ENCODE results near the gene SERPINE1.
"Not testable (repeated sequence)": the region's sequence is repeated elsewhere in the genome, so short reads cannot be mapped to it uniquely, and the experiment has no call there.

SERPINE1 gene

DNA sequence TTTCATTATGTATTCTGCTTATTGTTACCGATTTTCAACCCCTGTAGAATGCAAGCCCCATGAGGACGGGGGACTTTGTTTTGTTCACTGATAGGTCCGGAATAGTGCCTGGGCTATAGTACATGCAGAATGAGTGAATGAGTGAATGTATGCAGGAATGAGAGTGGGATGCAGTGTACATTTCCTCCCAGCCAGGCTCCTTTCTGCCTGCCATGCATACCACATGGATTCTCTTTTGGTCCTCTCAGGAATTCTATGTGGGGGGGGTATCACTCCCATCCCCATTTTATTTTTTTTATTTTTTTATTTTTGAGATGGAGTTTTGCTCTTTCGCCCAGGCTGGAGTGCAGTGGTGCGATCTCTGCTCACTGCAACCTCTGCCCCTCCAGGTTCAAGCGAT lies 24.9 kb upstream of the SERPINE1 start:
- DNase-seq = no peak

DNA sequence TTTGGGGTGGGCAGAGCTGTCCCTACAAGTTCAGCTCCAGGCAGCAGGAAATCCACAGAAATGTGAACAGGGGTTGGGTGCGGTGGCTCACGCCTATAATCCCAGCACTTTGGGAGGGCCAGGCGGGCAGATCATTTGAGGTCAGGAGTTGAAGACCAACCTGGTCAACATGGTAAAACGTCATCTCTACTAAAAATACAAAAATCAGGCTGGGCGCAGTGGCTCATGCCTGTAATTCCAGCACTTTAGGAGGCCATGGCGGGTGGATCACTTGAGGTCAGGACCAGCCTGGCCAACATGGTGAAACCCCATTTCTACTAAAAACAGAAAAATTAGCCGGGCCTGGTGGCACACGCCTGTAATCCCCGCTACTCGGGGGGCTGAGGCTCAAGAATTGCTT lies 23.2 kb upstream of the SERPINE1 start:
- not testable (repeated sequence) for DNase-seq

DNA sequence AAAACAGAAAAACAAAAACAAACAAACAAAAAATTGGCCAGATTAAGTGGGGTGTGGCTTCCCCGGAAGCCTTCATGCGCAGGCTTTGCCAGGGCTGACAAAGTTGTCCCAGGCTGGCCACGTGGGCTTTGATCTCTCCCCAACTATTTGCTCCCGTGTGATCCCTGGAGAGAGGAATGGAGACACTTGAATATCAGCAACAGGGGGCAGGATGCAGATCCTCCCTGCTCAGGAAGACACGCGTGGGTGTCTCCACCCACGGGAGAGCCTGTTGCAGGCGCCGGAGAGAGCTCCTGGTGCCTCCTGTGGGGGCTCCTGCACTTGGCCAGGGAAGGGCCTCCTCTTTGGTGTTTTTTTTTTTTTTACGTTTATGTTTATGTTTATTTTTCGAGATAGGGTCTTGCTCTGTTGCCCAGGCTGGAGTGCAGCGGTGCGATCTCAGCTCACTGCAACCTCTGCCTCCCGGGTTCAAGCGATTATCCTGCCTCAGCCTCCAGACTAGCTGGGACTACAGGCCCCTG lies 22.7 kb upstream of the SERPINE1 start:
- DNase-seq = no peak

DNA sequence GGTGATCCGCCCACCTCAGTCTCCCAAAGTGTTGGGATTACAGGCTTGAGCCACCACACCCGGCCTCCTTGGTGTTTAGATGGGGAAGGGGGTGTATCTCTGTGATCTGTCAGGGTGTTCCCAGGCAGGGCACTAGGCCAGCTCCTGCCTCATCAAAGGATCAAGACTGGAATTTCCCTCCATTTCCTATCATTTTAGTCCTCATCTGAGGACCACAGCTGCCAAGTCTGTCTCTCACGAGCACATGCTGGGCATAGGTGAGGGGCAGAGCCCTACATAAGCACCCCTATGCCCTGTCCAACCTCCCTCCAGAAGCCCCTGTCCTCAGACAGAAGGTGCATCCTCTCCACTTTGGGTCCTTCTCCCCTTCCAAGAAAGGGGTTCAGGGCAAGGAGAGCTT lies 22.1 kb upstream of the SERPINE1 start:
- no peak for DNase-seq

DNA sequence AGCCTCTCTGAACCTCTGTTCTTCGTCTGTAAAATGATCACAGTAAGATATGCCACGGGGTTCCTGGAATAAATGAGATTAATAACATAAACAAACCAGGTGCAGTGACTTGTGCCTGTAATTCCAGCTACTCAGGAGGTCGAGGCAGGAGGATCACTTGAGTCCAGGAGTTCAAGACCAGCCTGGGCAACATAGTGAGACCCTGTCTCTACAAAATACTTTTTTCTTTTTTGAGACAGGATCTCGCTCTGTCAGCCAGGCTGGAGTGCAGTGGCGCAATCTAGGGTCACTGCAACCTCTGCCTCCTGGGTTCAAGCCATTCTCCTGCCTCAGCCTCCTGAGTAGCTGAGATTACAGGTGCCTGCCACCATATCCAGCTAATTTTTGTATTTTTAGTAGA lies 21.7 kb upstream of the SERPINE1 start:
- DNase-seq = not testable (repeated sequence)

DNA sequence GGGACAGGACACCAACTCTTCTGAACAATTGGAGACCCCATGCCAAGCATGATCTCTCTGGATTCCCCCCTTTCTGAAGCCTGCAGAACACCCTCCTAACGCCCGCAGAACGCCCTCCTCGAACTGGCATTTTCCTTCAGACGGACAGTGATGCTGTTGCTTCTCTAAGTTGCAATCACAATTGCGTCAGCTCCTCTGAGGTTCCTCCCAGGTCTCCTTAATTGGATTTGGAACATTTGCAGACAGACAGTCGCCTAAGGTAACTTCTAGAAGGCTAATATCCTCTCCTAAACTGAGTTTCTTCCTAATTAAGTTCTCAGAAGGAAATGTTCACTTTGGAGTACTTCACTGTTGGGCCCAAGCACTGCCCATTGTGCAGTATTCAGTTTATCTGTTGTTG lies 20.5 kb upstream of the SERPINE1 start:
- no peak for DNase-seq

DNA sequence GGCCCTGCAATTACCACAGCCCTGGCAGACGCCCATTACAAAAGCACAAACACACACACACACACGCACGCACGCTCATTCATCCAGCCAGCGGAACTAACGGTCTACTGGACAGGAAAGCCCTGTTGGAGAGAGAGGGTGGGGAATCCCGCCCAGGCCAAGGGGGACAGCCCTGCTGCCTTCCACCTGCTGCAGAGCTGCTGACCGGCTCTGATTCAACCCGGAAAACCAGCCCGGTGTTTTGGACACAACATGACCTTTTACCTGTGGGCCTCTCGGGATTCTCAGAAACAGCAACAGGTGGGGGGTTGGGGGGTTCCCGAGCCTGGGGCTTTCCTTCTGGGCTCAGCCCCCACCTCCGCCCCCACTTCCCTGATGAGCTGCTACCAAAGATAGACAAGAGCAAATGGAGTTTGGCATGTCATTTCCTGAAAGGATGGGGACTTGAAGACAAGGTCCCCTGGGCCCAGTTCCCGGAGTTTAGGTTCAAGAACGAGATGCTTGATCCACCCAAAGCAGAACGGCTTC lies 18.5 kb upstream of the SERPINE1 start:
- no peak for DNase-seq

DNA sequence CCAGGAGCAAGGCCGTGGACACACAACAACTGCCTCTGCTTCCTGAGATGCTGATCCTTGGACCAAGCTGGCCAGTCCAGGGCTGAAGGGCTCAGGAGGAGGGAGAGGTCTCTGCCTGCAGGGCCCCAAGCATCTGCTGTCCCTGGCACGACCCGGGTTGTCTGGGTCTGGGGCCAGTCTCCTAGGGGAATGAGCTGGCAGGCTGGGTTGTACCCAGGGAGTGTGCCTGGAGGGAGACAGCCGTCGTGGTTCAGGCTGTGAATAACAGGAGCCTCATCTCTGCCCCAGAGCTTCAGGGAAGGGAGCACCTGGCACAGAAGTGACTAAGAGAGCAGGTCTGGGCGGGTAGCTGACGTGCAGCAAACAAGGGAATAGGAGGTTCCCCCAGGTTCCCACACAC lies 17.9 kb upstream of the SERPINE1 start:
- no peak for DNase-seq

DNA sequence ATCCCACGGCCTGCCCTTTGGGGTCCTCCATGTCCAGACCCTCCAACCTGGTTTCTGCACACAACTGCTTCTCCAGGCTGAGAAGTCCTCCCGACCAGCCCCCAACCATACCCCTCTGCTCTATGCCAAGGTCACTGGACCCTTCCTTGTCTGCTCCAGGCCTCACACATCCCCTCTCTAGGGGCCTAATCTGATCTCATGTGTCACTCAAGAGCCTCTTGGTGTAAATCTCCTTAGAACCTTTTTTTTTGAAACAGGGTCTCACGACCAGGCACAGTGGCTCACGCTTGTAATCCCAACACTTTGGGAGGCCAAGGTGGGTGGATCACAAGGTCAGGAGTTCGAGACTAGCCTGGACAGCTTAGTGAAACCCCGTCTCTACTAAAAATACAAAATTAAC lies 17.5 kb upstream of the SERPINE1 start:
- DNase-seq = no peak

DNA sequence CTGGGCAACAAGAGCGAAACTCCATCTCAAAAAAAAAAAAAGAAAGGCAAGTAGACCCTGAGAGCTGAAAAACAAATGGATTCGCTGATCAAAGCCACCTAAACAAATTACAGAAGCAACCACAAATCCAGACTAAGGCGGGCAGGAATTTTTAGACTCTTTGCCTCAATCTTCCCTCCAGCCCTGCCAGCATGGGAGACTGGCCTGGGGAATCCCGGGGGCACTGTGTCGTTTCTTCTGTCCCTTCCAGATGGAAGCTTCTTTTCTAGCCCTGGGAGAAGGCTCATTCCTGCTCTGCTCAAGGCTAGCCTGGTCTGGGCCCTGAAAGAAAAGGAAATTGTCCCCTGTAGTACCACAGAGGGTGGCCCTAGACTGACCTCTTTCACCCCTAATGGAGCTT lies 15.6 kb upstream of the SERPINE1 start:
- DNase-seq = no peak

DNA sequence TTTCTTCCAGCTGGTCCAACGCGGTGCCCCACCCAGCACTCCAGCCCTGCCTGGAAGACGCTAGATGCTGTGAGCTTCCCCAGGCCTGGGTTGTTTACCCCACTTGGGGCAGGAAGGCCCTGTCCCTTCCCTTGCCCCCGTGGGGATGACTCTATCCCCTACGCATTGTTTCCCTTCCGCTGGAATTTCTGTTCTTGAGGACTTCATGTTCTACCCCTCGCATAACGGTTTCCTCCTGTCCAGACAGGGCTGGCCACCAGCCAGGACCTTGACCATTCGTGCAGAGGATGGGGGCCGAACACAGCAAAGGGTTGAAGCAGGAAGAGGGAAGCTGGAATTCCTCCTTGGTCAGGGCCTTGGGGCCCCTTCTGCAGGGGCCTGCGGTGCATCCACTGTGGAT lies 14.7 kb upstream of the SERPINE1 start:
- DNase-seq = no peak

DNA sequence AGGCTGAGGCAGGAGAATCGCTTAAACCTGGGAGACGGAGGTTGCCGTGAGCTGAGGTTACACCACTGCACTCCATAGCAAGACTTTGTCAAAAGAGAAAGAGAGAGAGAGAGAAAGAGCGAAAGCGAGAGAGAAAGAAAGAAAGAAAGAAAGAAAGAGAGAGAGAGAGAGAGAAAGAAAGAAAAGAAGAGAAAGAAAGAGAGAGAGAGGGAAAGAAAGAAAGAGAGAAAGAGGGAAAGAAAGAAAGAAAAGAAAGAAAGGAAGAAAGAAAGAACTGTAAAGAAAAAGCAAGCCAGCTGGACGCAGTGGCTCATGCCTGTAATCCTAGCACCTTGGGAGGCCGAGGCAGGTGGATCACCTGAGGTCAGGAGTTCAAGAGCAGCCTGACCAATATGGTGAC lies 13.8 kb upstream of the SERPINE1 start:
- not testable (repeated sequence) for DNase-seq

DNA sequence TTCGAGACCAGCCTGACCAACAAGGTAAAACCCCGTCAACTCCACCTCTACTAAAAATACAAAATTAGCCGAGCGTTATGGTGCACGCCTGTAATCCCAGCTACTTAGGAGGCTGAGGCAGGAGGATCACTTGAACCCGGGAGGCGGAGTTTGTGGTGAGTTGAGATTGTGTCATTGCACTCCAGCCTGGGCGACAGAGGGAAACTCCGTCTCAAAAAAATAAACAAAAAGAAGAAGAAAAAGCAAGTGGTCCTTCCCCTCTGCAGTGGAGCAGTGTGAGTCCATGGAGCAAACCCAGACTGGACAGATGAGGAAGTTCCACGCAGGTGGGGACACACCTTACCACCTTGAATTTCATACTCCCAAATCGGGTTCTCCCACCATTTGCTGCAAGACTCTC lies 13.1 kb upstream of the SERPINE1 start:
- no peak for DNase-seq

DNA sequence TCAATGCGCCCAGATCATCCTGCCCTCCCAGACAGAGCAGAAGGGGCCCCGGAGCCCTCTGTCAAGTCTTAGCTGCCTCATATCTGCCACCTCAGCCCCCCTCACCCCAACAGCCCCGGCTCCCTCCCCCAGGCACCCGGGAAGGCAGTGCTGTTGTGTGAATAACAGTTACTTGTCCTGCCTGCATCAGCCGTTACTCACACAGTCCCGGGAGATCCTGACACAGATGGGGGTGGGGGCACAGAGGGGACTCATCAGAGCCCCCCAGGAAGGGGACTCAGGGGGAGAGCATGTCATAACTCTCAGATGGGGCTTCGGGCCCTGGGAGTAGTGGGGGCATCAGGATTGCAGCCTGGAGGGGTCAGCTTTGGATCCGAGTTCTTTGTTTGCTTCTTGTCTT lies 12.4 kb upstream of the SERPINE1 start:
- DNase-seq = no peak

DNA sequence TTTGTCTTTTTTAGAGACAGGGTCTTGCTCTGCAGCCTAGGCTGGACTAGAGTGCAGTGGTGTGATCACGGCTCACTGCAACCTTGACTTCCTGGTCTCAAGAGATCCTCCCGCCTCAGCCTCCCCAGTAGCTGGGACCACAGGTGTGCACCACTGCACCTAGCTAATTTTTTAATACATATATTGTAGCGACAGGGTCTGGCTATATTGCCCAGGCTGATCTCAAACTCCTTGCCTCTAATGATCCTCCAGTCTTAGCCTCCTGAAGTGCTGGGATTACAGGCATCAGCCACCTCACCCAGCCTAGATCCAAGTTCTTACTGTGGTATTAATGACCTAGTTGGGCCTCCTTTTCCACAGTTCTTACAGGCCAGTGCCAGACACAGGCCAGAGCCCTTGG lies 11.7 kb upstream of the SERPINE1 start:
- no peak for DNase-seq

DNA sequence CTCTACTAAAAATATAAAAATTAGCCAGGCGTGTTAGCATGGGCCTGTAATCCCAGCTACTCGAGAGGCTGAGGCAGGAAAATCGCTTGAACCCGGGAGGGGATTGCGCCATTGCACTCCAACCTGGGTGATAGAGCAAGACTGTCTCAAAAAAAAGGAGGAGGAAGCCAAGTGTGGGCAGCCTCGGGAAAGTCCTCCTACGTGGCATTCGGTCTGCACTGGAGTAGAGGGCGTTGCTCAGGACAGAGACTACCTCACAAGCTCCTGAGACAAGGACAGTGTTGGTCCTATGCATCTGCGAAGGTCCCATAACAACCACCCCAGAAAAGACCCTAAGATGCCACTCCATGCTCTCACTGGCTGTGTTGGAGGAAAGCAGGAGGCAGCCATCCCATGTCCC lies 10.0 kb upstream of the SERPINE1 start:
- DNase-seq = no peak

DNA sequence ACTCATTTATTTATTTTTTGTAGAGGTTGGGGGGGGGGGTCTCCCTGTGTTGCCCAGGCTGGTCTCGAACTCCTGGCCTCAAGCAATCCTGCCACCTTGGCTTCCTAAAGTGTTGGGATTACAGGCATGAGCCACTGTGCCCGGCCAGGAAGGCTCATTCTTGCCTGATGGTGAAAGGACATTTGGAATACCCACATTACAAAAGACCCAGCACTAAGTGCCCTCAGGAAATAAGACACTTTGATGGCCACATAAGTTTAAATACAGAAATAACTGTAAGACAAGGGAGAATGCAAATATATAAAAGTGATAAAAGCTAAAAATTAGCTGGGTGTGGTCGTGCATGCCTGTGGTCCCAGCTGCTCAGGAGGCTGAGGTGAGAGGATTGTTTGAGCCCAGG lies 8.0 kb upstream of the SERPINE1 start:
- no peak for DNase-seq

DNA sequence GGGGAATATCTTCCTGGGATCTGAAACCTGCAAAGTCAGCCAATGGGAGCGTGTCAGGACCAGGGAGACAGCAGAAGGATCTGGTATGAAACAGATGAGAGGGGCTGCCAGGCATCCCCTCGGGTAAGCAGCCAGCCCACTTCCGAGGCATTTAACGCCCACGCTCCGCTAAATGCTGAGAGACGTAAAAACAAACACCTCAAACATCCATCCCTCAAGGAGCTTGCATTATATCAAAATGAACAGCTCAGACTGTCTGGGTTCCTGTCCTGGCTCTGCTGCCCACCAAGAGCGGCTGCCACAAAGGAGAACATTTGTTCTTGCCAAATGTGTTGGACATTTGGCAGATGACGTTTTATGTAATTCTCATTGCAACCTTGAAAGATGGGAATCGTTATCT lies 7.0 kb upstream of the SERPINE1 start:
- no peak for DNase-seq

DNA sequence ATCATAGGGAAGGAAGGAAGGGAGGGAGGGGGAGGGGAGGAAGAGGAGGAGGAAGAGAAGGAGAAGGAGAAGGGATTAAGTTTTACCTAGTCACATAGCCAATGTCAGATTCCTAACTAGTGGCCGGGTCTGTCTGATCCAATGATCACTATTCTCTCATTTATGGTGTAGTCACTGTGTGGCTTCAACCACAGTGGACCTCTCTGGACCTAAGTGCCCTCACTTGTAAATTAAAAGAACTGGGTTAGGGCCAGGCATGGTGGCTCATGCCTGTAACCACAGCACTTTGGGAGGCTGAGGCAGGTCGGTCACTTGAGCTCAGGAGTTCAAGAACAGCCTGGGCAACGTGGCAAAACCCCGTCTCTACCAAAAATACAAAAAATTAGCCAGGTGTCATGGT lies 6.6 kb upstream of the SERPINE1 start:
- no peak for DNase-seq

DNA sequence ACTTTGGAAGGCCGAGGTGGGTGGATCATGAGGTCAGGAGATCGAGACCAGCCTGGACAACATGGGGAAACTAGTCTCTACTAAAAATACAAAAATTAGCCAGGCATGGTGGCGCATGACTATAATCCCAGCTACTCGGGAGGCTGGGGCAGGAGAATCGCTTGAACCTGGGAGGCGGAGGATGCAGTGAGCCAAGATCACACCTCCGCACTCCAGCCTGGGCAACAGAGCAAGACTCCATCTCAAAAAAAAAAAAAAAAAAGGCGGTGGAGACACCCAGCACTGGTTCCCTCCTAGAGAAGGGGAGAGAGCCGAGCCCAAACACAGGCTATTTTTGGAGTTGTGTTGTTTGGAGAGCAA lies 5.3 kb upstream of the SERPINE1 start:
- not testable (repeated sequence) for DNase-seq

DNA sequence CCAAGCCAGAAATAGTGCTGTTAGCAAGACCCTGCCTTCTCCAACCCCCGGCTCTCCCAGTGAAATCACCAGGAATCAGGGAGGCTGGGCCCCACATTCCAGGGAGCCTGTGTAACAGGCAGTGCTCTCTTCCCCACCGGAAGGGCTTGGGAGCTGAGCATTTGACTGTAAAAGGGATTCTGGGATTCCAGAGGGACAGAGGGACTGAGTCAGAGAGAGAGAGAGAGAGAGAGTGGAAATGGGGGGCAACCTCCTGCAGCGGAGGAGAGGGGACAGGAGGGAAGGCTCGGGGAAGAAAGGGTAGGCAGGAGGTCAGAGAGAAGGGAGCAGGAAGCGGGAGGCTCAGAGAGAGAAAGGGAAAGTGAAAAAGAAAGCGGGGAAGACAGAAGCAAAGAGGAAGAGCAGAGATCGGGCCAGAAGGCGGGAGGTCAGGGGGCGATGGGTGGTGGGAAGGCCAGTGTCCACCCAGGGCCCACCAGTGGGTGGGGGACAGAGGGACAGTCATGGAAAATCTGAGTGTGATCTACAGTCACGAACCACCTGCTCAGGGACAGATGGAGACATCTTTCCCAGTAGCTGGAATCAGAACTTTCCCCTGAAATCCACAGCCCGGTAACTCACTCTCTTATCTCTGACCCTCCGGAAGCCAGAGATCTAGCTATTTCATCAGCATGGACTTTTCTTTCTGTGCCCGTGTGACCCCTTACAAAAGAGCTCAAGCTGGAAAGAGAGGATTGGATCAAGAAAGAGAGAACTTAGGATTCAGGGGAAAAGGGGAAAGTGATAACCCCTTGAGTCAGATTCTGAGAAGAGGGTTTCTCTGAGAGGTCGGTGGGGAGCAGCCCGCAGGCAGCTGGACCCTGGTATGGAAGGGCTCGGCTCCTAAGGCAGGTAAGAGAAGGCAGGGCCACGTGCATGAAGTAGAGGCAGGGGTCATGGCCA lies 4.6 kb upstream of the SERPINE1 start:
- peak; percentile 90 for DNase-seq

DNA sequence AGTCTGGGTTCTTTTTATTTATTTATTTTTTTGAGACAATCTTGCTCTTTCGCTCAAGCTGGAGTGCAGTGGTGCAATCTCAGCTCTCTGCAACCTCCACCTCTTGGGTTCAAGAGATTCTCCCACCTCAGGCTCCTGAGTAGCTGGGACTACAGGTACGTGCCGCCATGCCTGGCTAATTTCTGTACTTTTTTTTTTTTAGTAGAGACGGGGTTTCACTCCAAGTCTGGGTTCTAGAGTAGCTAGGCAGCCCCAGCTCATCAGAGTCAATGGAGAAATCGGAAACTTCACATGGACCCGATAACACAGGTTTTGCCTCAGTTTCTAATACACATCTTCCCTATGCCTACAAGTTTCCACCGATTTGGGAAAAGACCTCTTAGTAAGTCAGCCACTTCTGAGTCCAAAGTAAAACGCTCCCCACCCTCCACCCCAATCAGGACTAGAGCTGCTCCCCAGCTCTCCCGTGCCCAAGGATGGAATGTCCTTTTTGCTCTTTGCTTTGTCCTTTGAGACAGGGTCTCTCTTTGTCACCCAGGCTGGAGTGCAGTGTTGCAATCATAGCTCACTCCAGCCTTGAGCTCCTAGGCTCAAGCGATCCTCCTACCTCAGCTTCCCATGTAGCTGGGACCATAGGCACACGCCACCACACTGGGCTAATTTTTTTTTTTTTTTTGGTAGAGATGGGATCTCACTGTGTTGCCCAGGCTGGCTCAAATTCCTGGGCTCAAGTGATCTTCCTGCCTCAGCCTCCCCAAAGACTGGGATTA lies 3.8 kb upstream of the SERPINE1 start:
- DNase-seq = no peak

DNA sequence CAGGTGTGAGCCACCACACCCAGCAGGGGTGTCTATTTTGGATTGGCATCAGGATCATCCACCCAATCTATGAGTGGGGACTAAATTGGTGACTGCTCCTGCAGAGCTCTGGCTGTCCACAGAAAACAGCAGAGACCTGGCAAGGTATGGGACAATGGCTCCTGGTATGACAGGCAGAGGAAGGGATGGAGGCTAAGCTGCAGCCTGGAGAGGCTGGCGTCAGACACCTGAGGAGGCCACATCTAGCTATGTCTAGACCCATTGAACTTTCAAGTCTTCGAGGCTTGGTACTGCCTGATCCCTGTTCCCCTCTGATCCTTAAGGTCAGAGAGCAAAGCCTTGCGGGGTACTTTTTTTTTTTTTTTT lies 3.2 kb upstream of the SERPINE1 start:
- DNase-seq = no peak
